ENCODE measurements around the gene TMSB10. TPM values are rescaled to one million over a fixed set of nuclear protein-coding genes. Genes with fewer than 3 reads are reported as not detected.

The TMSB10 gene
- total RNA-seq, 1 donor from 2014 or later, result 925 TPM

GRCh38 chr2:84940088-84940470 lies 34.6 kb downstream of the TMSB10 start:
- intact Hi-C loops (cut with micrococcal nuclease), result no loop called here

GRCh38 chr2:84940831-84941412 lies 35.5 kb downstream of the TMSB10 start:
- Mint-ChIP-seq H3K36me3 (ENCODE audit: low read depth) (no peaks in the 10 kb centered on the region), H3K4me1 (peaks cover 75% of the 10 kb centered on the region), H3K27ac (peak overlapping the region; percentile 61), H3K4me3 (no peak overlapping the region), H3K9me3 (no peaks in the 10 kb centered on the region), H3K27me3 (no peaks in the 10 kb centered on the region)
- DNase-seq (no peak), ATAC-seq (ENCODE audit: low read depth) (no peak)
- intact Hi-C loops (cut with micrococcal nuclease), result no loop called here
- TF ChIP-seq CTCF (IDR thresholded peaks at IDR 0.05), result no peak
- CTCF ChIA-PET, result interaction anchor here (11.4 kb wide), 1 partner anchor 15 kb away, joined by 186 read pairs; no protein-coding TSS in a partner anchor
- POLR2A ChIA-PET, result interaction anchor here (1.7 to 14.1 kb wide), 5 partner anchors 14 to 52 kb away, joined by 13 to 302 read pairs (median 59); partner anchors contain the start of genes KCMF1 and TMSB10

More at GRCh38 chr2:84940088-84940470, 34.6 kb downstream of the TMSB10 start:
- H3K9me3 Mint-ChIP-seq, result no peaks in the 10 kb centered on the region
- ATAC-seq (ENCODE audit: low read depth) (no peak), DNase-seq (no peak)
- no peak for TF ChIP-seq CTCF (IDR thresholded peaks at IDR 0.05)
- peak overlapping the region; percentile 94 for H3K27ac Mint-ChIP-seq
- H3K4me3 Mint-ChIP-seq, result peak overlapping the region; percentile 69
- no peaks in the 10 kb centered on the region for H3K36me3 Mint-ChIP-seq (ENCODE audit: low read depth)
- peaks cover 67% of the 10 kb centered on the region for H3K4me1 Mint-ChIP-seq
- no peaks in the 10 kb centered on the region for H3K27me3 Mint-ChIP-seq
- ChIA-PET CTCF (interaction anchor here (0.9 to 11.4 kb wide), 5 partner anchors 10 to 75 kb away, joined by 3 to 186 read pairs (median 7); partner anchors contain the start of gene KCMF1), POLR2A (interaction anchor here (0.5 to 14.1 kb wide), 21 partner anchors 9 to 497 kb away, joined by 3 to 302 read pairs (median 5); partner anchors contain the start of genes KCMF1, TGOLN2 and TMSB10)

- H3K27ac Mint-ChIP-seq, result peak overlapping the region; percentile 97
Observed at GRCh38 chr2:84942166-84942565, 36.7 kb downstream of the TMSB10 start.

GRCh38 chr2:84942964-84943421 lies 37.5 kb downstream of the TMSB10 start:
- H3K4me1 Mint-ChIP-seq, result peaks cover 85% of the 10 kb centered on the region
- peak overlapping the region; percentile 97 for H3K27ac Mint-ChIP-seq
- ChIA-PET CTCF (interaction anchor here (0.8 to 11.4 kb wide), 3 partner anchors 17 to 104 kb away, joined by 3 to 186 read pairs (median 4); no protein-coding TSS in a partner anchor), POLR2A (interaction anchor here (0.6 to 14.1 kb wide), 12 partner anchors 13 to 476 kb away, joined by 3 to 302 read pairs (median 8); partner anchors contain the start of genes KCMF1, SH2D6 and TMSB10)
- ATAC-seq (ENCODE audit: low read depth) (peak; percentile 41), DNase-seq (no peak)
- intact Hi-C loops (cut with micrococcal nuclease), result no loop called here
- H3K4me3 Mint-ChIP-seq, result peak overlapping the region; percentile 75
- no peak for TF ChIP-seq CTCF (IDR thresholded peaks at IDR 0.05)
- H3K27me3 Mint-ChIP-seq, result no peaks in the 10 kb centered on the region
- no peaks in the 10 kb centered on the region for H3K9me3 Mint-ChIP-seq
- no peaks in the 10 kb centered on the region for H3K36me3 Mint-ChIP-seq (ENCODE audit: low read depth)

More at GRCh38 chr2:84942166-84942565, 36.7 kb downstream of the TMSB10 start:
- Mint-ChIP-seq H3K27me3 (no peaks in the 10 kb centered on the region), H3K9me3 (no peaks in the 10 kb centered on the region), H3K4me3 (no peak overlapping the region), H3K36me3 (ENCODE audit: low read depth) (no peaks in the 10 kb centered on the region), H3K4me1 (peaks cover 85% of the 10 kb centered on the region)
- intact Hi-C loops (cut with micrococcal nuclease), result no loop called here
- ChIA-PET CTCF (interaction anchor here (11.4 kb wide), 1 partner anchor 17 kb away, joined by 186 read pairs; no protein-coding TSS in a partner anchor), POLR2A (interaction anchor here (1.4 to 14.1 kb wide), 6 partner anchors 15 to 63 kb away, joined by 4 to 302 read pairs (median 35); partner anchors contain the start of genes KCMF1 and TMSB10)
- DNase-seq, result no peak
- ATAC-seq (ENCODE audit: low read depth), result no peak
- no peak for TF ChIP-seq CTCF (IDR thresholded peaks at IDR 0.05)
